Measurements from ENCODE around the gene NDP. TPM values are rescaled to one million over a fixed set of nuclear protein-coding genes. Genes with fewer than 3 reads are reported as not detected.

The NDP gene
- total RNA-seq, 1 donor from 2014 or later = not detected

- no peak for DNase-seq (ENCODE audit: low read depth)
- no peak overlapping the region for H3K27ac ChIP-seq (ENCODE audit: low read depth, low read length)
- Mint-ChIP-seq H3K4me1 (ENCODE audit: low read depth, unreplicated experiment) (no peaks in the 10 kb centered on the region), H3K9me3 (ENCODE audit: unreplicated experiment) (no peaks in the 10 kb centered on the region), H3K27ac (ENCODE audit: unreplicated experiment) (no peak overlapping the region), H3K4me3 (ENCODE audit: unreplicated experiment) (no peak overlapping the region), H3K27me3 (ENCODE audit: low read depth, unreplicated experiment) (no peaks in the 10 kb centered on the region), H3K36me3 (ENCODE audit: low read depth, unreplicated experiment) (no peaks in the 10 kb centered on the region)
- H3K9ac ChIP-seq (ENCODE audit: low read length) = no peak overlapping the region
- no peak for FAIRE-seq
- H2AFZ ChIP-seq (ENCODE audit: low read depth, low read length) = no peak overlapping the region
- H4K20me1 ChIP-seq (ENCODE audit: insufficient read depth, low read length) = no peaks in the 10 kb centered on the region
- no peaks in the 10 kb centered on the region for H3K36me3 ChIP-seq (ENCODE audit: insufficient read depth, low read length)
- TF ChIP-seq EZH2 (IDR thresholded peaks at IDR 0.05; ENCODE audit: insufficient read depth, low read length) = no peak
- TF ChIP-seq CTCF (IDR thresholded peaks at IDR 0.05; ENCODE audit: insufficient read depth, low read depth, low read length) = no peak
- no peaks in the 10 kb centered on the region for H3K9me3 ChIP-seq (ENCODE audit: insufficient read depth, low read depth, low read length)
- H3K4me3 ChIP-seq (ENCODE audit: insufficient read depth, low read depth, low read length) = no peak overlapping the region
- H3K79me2 ChIP-seq (ENCODE audit: insufficient read depth, low read length) = no peaks in the 10 kb centered on the region
- H3K4me1 ChIP-seq (ENCODE audit: insufficient read depth, low read length) = no peaks in the 10 kb centered on the region
- no peaks in the 10 kb centered on the region for H3K27me3 ChIP-seq (ENCODE audit: insufficient read depth, low read length)
- H3K4me2 ChIP-seq (ENCODE audit: low read length) = no peak overlapping the region
Observed at GRCh38 chrX:43899878-43900815, 73.0 kb downstream of the NDP start.

Other genes with a start within 250 kb of the NDP start
- gene MAOB, start 90.9 kb downstream of the NDP start, total RNA-seq = 0.20 and 0.77 TPM in 2 replicates